GM12872 (cell line): ENCODE measurements around the gene MORC3.

Source experiments
- CTCF ChIP-seq: IDR thresholded peaks from 3 replicates; pipeline ENCODE4 v1.5.1; 2011; ENCODE audit warnings: low read depth, mild to moderate bottlenecking, low read length, moderate library complexity; ENCODE audit not compliant: insufficient read depth

MORC3 gene

GRCh38 chr21:36306872-36307534 is 13.0 kb upstream of the MORC3 start:
- TF ChIP-seq CTCF = no peak

GRCh38 chr21:36310016-36310415 is 10.0 kb upstream of the MORC3 start:
- TF ChIP-seq CTCF = no peak

- no peak for TF ChIP-seq CTCF
Measured at GRCh38 chr21:36316872-36317484, 3.0 kb upstream of the MORC3 start.

- no peak for TF ChIP-seq CTCF
Measured at GRCh38 chr21:36320421-36321324, 676 bp downstream of the MORC3 start.

- TF ChIP-seq CTCF = no peak
Measured at GRCh38 chr21:36321325-36322082, 1.5 kb downstream of the MORC3 start.

- TF ChIP-seq CTCF = no peak
Measured at GRCh38 chr21:36322083-36322424, 2.1 kb downstream of the MORC3 start.

- no peak for TF ChIP-seq CTCF
Measured at GRCh38 chr21:36323032-36323431, 3.0 kb downstream of the MORC3 start.
